Measurements from ENCODE around the gene RRP9. TPM values are rescaled to one million over a fixed set of nuclear protein-coding genes. Genes with fewer than 3 reads are reported as not detected.
A peak's percentile ranks its signal among the peaks of the same experiment; 100 is the strongest.

RRP9 gene
- total RNA-seq, 1 donor from 2014 or later, result 32.4 TPM

DNA sequence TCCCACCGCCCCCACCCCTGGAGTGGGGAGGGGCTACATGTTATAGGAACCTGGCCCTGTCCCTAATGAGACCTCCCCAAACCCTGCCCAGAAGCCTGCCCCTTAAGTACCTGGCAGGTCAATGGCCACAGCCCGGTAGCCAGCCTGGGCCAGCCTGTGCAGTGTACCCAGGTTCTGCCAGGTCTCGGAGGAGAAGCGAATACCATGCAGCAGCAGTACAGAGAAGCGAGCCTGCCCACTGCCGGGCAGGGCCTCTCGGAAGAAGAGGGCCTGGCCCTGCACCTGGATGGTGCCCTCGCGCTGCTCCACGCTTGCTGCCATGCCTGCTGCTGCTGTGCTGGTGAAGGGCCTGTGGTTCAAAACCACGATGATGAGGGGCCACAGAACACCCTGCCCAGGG lies 29.6 kb upstream of the RRP9 start:
- ATAC-seq (ENCODE audit: low read depth), result no peak
- ChIA-PET POLR2A (no interaction called here), CTCF (interaction anchor here (3.4 kb wide), 1 partner anchor 29 kb away, joined by 27 read pairs; the partner anchor contains the start of genes PARP3 and RRP9)
- H3K27me3 Mint-ChIP-seq, result no peaks in the 10 kb centered on the region
- intact Hi-C loops (cut with micrococcal nuclease), result loop anchor here (10.0 kb wide), 1 partner anchor 1357 kb away; the partner anchor contains the start of genes CISH and MAPKAPK3
- H3K27ac Mint-ChIP-seq, result no peak overlapping the region
- H3K36me3 Mint-ChIP-seq (ENCODE audit: low read depth), result peaks cover 6% of the 10 kb centered on the region
- H3K9me3 Mint-ChIP-seq, result no peaks in the 10 kb centered on the region
- H3K4me3 Mint-ChIP-seq, result no peak overlapping the region
- no peak for DNase-seq
- peaks cover 38% of the 10 kb centered on the region for H3K4me1 Mint-ChIP-seq
- TF ChIP-seq, protein P1, sequence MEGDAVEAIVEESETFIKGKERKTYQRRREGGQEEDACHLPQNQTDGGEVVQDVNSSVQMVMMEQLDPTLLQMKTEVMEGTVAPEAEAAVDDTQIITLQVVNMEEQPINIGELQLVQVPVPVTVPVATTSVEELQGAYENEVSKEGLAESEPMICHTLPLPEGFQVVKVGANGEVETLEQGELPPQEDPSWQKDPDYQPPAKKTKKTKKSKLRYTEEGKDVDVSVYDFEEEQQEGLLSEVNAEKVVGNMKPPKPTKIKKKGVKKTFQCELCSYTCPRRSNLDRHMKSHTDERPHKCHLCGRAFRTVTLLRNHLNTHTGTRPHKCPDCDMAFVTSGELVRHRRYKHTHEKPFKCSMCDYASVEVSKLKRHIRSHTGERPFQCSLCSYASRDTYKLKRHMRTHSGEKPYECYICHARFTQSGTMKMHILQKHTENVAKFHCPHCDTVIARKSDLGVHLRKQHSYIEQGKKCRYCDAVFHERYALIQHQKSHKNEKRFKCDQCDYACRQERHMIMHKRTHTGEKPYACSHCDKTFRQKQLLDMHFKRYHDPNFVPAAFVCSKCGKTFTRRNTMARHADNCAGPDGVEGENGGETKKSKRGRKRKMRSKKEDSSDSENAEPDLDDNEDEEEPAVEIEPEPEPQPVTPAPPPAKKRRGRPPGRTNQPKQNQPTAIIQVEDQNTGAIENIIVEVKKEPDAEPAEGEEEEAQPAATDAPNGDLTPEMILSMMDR (IDR thresholded peaks at IDR 0.05), result no peak

DNA sequence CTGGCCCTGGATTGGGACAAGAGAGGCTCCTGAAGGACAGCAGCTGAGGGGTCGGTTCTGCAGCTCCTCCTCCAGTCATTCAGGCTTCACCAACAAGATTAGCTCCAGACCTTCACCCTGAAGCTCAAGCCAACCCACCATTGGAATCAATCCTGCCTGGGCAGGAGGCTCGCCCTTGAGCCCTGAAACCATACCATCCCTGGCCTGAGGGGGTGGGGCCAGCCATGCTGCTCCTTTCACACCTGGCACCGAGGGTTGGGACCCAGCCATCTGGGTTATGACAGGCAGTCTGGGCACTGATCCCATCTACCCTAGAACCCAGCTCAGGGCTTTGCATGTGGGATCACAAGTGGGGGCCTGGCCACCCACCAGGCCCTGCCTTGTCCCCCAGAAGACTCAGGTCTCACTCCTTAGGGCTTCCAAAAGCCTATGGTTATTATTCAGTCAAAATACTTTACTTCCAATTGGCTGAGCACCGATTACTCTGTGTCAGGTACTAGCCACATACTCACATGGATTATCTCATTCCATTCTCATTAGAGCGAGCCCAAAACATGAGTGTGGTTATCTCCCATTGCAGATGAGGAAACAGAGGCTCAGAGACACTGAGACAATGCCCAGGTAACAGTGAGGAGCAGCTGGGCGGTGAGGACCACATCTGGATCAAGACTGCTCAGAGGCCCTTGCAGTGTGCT lies 29.0 kb upstream of the RRP9 start:
- Mint-ChIP-seq H3K27me3 (no peaks in the 10 kb centered on the region), H3K4me1 (peaks cover 36% of the 10 kb centered on the region), H3K36me3 (ENCODE audit: low read depth) (peaks cover 6% of the 10 kb centered on the region), H3K27ac (no peak overlapping the region), H3K9me3 (no peaks in the 10 kb centered on the region), H3K4me3 (no peak overlapping the region)
- TF ChIP-seq, protein P1 (IDR thresholded peaks at IDR 0.05), result no peak
- ATAC-seq (ENCODE audit: low read depth) (no peak), DNase-seq (no peak)
- ChIA-PET CTCF (no interaction called here), POLR2A (interaction anchor here (0.6 kb wide), 1 partner anchor 27 kb away, joined by 4 read pairs; no protein-coding TSS in a partner anchor)
- intact Hi-C loops (cut with micrococcal nuclease), result loop anchor here (10.0 kb wide), 1 partner anchor 1356 kb away; the partner anchor contains the start of genes CISH and MAPKAPK3

DNA sequence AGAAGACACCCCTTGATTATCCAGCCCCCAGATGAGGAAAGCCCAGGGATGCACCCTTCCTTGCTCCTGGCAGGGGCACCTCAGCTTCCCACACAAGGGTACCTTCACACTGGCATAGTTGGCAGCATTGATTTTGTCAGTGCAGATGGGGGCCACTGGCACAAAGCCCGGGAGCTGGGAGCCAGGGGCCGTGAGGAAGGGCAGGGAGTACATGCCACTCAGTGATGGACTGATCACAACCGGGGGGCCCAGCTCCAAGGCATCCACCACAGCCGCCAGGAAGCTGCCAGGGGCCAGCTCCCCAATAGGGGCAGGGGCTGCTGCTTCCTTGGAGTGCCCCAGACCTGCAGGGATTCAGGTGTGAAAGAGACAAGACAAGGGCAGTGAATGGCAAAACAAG lies 28.1 kb upstream of the RRP9 start:
- H3K4me1 Mint-ChIP-seq, result peaks cover 30% of the 10 kb centered on the region
- CTCF ChIA-PET, result no interaction called here
- TF ChIP-seq, protein P1 (IDR thresholded peaks at IDR 0.05), result no peak
- intact Hi-C loops (cut with micrococcal nuclease), result loop anchor here (10.0 kb wide), 1 partner anchor 1355 kb away; the partner anchor contains the start of genes CISH and MAPKAPK3
- peaks cover 5% of the 10 kb centered on the region for H3K27me3 Mint-ChIP-seq
- ATAC-seq (ENCODE audit: low read depth) (no peak), DNase-seq (no peak)
- no peaks in the 10 kb centered on the region for H3K9me3 Mint-ChIP-seq
- H3K36me3 Mint-ChIP-seq (ENCODE audit: low read depth), result peaks cover 6% of the 10 kb centered on the region
- no peak overlapping the region for H3K4me3 Mint-ChIP-seq
- POLR2A ChIA-PET, result interaction anchor here (1.0 kb wide), 1 partner anchor 26 kb away, joined by 3 read pairs; the partner anchor contains the start of gene RPL29
- H3K27ac Mint-ChIP-seq, result no peak overlapping the region

DNA sequence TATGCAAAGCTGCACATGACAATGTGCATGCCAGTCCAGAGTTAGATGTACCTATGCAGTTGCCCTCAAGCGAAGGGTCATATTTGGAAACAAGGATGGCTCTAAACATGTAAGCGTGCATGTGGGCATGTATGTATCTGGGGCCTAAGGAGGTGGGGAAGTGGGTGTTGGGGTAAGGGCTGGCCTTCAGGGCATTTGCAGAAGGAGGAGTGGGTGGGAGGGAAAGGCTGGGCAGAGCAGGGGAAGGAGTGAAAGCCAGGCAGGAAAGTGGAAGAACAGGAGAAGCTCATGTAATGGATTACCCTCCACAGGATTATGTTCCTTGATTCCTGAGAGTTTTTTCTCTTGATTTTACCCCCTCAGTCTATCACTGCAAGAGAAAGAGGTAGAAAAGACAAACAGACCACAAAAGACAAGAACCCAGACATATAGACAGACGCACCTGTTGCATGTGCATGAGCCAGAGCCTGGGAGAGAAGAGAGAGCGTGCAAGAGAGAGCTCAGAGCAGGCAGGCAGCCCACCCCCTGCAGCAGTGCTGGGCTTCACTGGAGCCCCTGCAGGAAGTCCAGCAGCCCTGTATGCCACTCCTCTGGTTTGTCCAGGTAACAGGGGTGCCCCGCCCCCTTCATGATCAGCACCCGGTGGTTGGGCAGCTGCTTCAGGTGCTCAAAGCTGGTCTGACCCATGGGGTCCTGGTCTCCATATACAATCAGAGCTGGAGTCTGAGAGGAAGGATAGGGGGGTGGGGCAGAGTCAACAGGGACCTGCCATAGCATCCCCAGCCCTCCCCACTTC lies 27.4 kb upstream of the RRP9 start:
- Mint-ChIP-seq H3K4me1 (peaks cover 23% of the 10 kb centered on the region), H3K4me3 (peak overlapping the region; percentile 61), H3K27me3 (peaks cover 5% of the 10 kb centered on the region), H3K36me3 (ENCODE audit: low read depth) (peaks cover 6% of the 10 kb centered on the region), H3K27ac (no peak overlapping the region), H3K9me3 (no peaks in the 10 kb centered on the region)
- intact Hi-C loops (cut with micrococcal nuclease), result no loop called here
- POLR2A ChIA-PET, result interaction anchor here (1.0 to 2.4 kb wide), 2 partner anchors 27 kb away, joined by 3 to 7 read pairs; partner anchors contain the start of gene RPL29
- DNase-seq (no peak), ATAC-seq (ENCODE audit: low read depth) (no peak)
- CTCF ChIA-PET, result no interaction called here
- TF ChIP-seq, protein P1 (IDR thresholded peaks at IDR 0.05), result no peak
